ENCODE results near the gene CNOT8. TPM values are rescaled to one million over a fixed set of nuclear protein-coding genes. Genes with fewer than 3 reads are reported as not detected.
"Not testable (repeated sequence)": the region's sequence is repeated elsewhere in the genome, so short reads cannot be mapped to it uniquely, and the experiment has no call there.

The CNOT8 gene
- total RNA-seq, 1 donor from 2014 or later = 52.7 TPM

DNA sequence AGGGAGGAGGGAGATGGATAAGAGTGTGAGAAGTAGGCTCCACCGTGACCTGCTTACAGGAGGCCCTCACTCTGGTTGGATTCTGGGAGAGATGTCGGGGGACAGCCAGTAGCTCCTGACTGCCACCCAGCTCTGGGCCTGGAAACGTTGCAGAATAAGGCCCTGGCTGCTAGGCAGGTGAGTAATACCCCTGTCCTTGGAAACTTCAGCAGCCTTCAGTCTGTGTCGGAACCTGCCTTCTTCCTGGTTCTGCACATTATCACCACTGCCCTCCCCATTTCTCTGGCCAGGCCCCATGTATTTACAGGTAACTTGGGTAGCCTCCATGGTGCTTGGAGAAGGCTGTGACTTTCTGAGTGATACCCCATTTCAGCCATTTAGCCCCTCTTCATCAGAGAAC is 34.8 kb upstream of the CNOT8 start:
- no peak for DNase-seq
- Mint-ChIP-seq H3K27me3 (no peaks in the 10 kb centered on the region), H3K9me3 (no peaks in the 10 kb centered on the region), H3K4me3 (no peak overlapping the region), H3K4me1 (peaks cover 18% of the 10 kb centered on the region), H3K27ac (no peak overlapping the region), H3K36me3 (ENCODE audit: low read depth) (peaks cover 33% of the 10 kb centered on the region)
- intact Hi-C loops (cut with micrococcal nuclease) = no loop called here

DNA sequence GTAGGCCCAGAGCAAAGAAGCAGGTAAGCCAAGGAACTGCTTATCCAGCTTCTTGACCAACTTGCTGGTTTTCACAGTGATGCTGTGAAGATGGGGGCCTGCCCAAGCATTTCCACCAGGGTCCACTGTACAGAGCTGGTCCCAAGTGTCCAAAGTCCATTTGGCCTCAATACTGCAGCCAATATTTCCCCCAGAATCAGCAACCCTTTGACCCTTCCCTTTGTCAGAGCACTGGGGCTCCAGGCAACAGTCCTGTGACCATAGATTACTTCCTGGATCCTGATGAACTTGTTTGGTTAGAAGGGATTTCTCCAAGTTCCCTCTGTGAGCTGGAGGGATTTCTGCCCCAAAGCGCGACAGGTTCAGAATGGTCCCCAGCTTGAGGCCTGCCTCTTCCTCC is 34.4 kb upstream of the CNOT8 start:
- H3K27ac Mint-ChIP-seq = no peak overlapping the region
- peaks cover 18% of the 10 kb centered on the region for H3K4me1 Mint-ChIP-seq
- peaks cover 28% of the 10 kb centered on the region for H3K36me3 Mint-ChIP-seq (ENCODE audit: low read depth)
- no peaks in the 10 kb centered on the region for H3K9me3 Mint-ChIP-seq
- no peak for DNase-seq
- no peaks in the 10 kb centered on the region for H3K27me3 Mint-ChIP-seq
- H3K4me3 Mint-ChIP-seq = no peak overlapping the region
- intact Hi-C loops (cut with micrococcal nuclease) = no loop called here

DNA sequence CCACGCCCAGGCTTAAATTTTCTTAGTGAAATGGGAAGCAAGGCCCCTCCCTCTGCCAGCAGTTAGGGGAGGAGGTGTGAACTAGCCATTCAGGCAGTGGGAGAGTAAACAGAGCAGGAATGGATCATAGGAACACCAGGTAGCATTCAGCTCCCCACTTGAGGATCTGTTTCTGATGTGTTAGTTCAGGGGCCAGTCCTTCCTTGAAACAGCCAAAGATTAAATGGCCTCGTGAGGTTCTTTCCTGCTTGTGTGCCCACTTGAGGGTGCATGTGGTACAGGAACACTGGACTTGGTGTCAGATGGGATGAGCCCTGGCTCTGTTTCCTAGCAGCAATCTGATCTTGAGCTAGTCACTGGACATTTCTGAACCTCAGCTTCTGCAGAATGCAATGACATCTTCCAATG is 29.2 kb upstream of the CNOT8 start:
- Mint-ChIP-seq H3K4me1 (peaks cover 32% of the 10 kb centered on the region), H3K27ac (peak overlapping the region; percentile 79), H3K9me3 (no peaks in the 10 kb centered on the region), H3K4me3 (peak overlapping the region; percentile 26), H3K36me3 (ENCODE audit: low read depth) (peaks cover 26% of the 10 kb centered on the region), H3K27me3 (no peaks in the 10 kb centered on the region)
- DNase-seq = no peak
- intact Hi-C loops (cut with micrococcal nuclease) = no loop called here

DNA sequence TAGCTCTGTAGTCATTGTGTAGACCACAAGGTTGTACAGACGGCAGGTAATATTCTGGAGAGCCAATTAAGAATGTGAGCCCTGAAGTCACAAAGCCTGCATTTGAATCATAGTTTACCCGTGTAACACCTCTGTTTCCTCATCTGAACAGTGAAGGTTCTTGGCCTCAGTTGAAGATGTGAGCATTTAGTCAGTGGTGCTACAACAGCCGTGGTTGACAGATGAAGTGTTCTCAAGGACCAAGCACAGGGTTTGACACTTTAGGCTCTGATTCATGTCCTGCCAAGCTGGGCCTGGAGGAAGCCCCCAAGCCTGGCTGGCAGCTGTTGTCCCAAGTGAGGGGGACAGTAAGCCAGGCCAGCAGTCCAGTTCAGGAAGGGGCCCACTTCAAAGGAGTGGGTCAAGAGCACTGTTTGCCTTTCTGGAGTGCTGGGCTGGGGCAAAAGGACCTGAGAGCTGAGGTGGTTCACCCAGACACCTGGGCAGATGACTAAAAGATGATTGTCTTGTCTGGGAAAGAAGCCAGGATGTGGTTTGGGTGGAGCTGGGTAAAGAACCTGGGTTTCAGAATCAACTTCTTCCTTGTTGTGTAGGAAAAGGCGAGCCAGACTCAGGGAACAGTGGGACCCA is 28.7 kb upstream of the CNOT8 start:
- no peaks in the 10 kb centered on the region for H3K27me3 Mint-ChIP-seq
- H3K36me3 Mint-ChIP-seq (ENCODE audit: low read depth) = peaks cover 26% of the 10 kb centered on the region
- H3K27ac Mint-ChIP-seq = peak overlapping the region; percentile 79
- H3K4me3 Mint-ChIP-seq = peak overlapping the region; percentile 26
- intact Hi-C loops (cut with micrococcal nuclease) = no loop called here
- peak; percentile 80 for DNase-seq
- H3K4me1 Mint-ChIP-seq = peaks cover 35% of the 10 kb centered on the region
- H3K9me3 Mint-ChIP-seq = no peaks in the 10 kb centered on the region

DNA sequence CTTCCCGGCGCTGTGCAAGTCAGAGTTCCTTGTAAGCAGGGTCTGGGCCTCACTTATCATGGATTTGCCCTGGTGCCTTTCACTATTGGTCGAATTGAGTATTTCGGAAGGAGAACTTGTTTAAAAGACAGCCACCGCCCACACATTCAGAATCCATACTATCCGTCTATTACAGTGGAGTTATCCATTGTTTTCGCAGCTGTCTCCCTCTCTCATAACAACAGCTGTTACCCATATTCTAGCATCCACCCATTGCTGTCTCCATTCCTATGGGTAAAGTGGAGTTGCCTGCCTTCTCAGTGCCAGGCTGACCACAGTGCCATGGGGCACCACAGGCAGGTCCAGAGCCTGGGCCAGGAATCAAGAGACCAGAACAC is 28.2 kb upstream of the CNOT8 start:
- Mint-ChIP-seq H3K27ac (peak overlapping the region; percentile 79), H3K4me3 (peak overlapping the region; percentile 26), H3K4me1 (peaks cover 36% of the 10 kb centered on the region), H3K36me3 (ENCODE audit: low read depth) (peaks cover 26% of the 10 kb centered on the region), H3K27me3 (no peaks in the 10 kb centered on the region), H3K9me3 (no peaks in the 10 kb centered on the region)
- DNase-seq = no peak
- intact Hi-C loops (cut with micrococcal nuclease) = no loop called here

DNA sequence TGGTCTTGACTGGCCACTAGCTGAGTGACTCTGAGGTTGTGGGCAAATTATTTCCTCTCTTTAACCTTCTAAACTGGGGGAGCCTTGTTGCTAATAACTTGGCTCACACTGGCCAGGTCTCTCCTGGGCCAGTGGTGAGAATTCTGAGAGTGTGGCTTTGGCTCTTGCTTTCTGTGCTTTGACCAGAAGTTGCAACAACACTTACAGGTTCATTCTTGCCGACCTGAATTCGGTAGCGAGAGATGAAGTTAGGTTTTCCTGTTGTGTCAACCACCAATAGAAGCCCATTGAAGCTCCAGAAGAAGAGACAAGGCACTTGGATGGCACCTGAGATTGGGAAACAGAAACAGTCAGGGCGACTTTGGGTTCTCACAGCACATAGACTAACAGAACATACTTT is 27.8 kb upstream of the CNOT8 start:
- H3K27me3 Mint-ChIP-seq = no peaks in the 10 kb centered on the region
- no peaks in the 10 kb centered on the region for H3K9me3 Mint-ChIP-seq
- H3K27ac Mint-ChIP-seq = peak overlapping the region; percentile 79
- H3K4me3 Mint-ChIP-seq = peak overlapping the region; percentile 26
- peaks cover 26% of the 10 kb centered on the region for H3K36me3 Mint-ChIP-seq (ENCODE audit: low read depth)
- intact Hi-C loops (cut with micrococcal nuclease) = no loop called here
- H3K4me1 Mint-ChIP-seq = peaks cover 35% of the 10 kb centered on the region
- no peak for DNase-seq

DNA sequence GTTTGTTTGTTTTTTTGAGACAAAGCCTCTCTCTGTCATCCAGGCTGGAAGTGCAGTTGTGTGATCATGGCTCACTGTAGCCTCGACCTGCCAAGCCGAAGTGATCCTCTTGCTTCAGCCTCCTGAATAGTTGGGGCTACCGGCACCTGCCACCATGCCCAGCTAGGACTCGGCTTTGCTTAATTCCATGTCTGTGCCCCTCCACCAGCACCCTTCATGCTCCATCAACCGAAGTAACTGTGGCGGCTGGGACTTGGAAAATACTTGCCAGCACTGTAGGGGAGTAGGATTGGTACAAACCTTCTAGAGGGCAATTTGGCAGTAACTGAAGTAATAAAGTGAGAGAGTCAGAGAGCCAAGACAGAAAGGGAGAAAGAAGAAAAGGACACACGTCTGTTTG is 27.0 kb upstream of the CNOT8 start:
- Mint-ChIP-seq H3K27ac (no peak overlapping the region), H3K36me3 (ENCODE audit: low read depth) (peaks cover 20% of the 10 kb centered on the region), H3K9me3 (no peaks in the 10 kb centered on the region), H3K4me3 (no peak overlapping the region), H3K27me3 (no peaks in the 10 kb centered on the region), H3K4me1 (peaks cover 31% of the 10 kb centered on the region)
- intact Hi-C loops (cut with micrococcal nuclease) = no loop called here
- no peak for DNase-seq

DNA sequence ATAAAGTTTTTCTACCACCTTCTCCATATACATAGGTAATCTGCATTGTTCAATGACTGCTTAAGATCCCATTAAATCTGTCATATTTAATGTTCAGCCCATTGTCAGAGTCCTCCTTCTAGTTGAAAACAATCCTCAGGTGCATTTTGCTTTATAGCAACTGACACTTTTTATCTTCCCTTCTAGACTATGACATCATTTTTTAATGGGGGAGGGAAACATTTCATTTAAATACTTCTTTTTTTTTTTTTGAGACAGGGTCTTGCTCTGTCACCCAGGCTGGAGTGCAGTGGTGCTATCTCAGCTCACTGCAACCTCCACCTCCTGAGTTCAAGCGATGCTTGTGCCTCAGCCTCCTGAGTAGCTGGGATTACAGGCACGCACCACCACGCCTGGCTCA is 25.6 kb upstream of the CNOT8 start:
- DNase-seq; H3K9me3 Mint-ChIP-seq; intact Hi-C loops (cut with micrococcal nuclease); H3K27ac Mint-ChIP-seq; H3K4me3 Mint-ChIP-seq; H3K27me3 Mint-ChIP-seq: not testable (repeated sequence)
- Mint-ChIP-seq H3K4me1 (peaks cover 29% of the 10 kb centered on the region), H3K36me3 (ENCODE audit: low read depth) (peaks cover 19% of the 10 kb centered on the region)

DNA sequence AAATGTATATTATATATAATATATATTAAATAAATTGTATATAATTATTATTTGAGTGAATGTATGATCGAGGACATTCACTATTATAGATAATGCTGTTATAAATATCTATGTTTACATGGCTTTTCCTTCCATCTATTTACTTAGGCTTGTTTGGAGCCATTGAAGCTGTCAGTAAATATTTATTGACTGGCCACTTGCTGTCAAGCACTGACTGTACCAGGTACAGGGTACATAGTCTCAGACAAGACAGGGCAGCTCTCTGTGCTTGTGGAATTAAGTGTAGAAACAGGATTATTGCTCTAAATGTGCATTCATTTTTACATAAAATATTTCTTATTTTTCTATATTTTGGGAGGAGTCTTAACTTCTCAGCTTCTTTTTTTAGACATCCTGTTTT is 24.4 kb upstream of the CNOT8 start:
- intact Hi-C loops (cut with micrococcal nuclease) = no loop called here
- Mint-ChIP-seq H3K27ac (no peak overlapping the region), H3K9me3 (no peaks in the 10 kb centered on the region), H3K4me1 (peaks cover 20% of the 10 kb centered on the region), H3K4me3 (no peak overlapping the region), H3K36me3 (ENCODE audit: low read depth) (peaks cover 14% of the 10 kb centered on the region), H3K27me3 (no peaks in the 10 kb centered on the region)
- DNase-seq = no peak

DNA sequence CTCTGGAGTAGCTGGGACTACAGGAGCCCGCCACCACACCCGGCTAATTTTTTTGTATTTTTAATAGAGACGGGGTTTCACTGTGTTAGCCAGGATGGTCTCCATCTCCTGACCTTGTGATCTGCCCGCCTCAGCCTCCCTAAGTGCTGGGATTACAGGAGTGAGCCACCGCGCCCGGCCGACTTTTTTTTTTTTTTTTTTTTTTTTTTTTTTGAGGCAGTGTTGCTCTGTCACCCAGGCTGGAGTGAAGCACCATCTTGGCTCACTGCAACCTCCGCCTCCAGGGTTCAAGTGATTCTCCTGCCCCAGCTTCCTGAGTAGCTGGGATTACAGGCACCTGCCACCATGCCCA is 22.8 kb upstream of the CNOT8 start:
- H3K27ac Mint-ChIP-seq; intact Hi-C loops (cut with micrococcal nuclease); H3K9me3 Mint-ChIP-seq; H3K4me1 Mint-ChIP-seq; H3K4me3 Mint-ChIP-seq; DNase-seq; H3K27me3 Mint-ChIP-seq; H3K36me3 Mint-ChIP-seq (ENCODE audit: low read depth): not testable (repeated sequence)

DNA sequence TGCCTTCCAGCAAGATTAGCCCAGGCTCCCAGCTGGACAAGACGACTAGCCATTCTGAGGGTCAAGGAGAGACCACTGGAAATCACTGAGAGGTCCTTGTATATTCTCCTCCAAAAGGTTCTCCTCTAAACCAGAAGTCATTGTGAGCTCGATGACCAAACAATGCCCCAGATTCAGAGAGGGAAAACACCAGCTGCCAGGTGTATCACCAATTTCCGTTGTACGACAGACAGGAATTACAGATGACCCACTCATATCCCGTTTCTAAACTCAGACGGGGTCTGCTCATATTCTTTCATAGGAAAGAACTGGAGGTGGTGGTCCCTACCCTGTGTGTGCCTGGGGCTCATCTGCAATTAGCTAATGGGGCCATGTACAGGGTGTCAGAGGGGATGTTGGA is 22.2 kb upstream of the CNOT8 start:
- H3K4me1 Mint-ChIP-seq = peaks cover 6% of the 10 kb centered on the region
- intact Hi-C loops (cut with micrococcal nuclease) = no loop called here
- H3K4me3 Mint-ChIP-seq = no peak overlapping the region
- H3K27ac Mint-ChIP-seq = no peak overlapping the region
- H3K36me3 Mint-ChIP-seq (ENCODE audit: low read depth) = peaks cover 2% of the 10 kb centered on the region
- no peaks in the 10 kb centered on the region for H3K9me3 Mint-ChIP-seq
- no peaks in the 10 kb centered on the region for H3K27me3 Mint-ChIP-seq
- DNase-seq = no peak

DNA sequence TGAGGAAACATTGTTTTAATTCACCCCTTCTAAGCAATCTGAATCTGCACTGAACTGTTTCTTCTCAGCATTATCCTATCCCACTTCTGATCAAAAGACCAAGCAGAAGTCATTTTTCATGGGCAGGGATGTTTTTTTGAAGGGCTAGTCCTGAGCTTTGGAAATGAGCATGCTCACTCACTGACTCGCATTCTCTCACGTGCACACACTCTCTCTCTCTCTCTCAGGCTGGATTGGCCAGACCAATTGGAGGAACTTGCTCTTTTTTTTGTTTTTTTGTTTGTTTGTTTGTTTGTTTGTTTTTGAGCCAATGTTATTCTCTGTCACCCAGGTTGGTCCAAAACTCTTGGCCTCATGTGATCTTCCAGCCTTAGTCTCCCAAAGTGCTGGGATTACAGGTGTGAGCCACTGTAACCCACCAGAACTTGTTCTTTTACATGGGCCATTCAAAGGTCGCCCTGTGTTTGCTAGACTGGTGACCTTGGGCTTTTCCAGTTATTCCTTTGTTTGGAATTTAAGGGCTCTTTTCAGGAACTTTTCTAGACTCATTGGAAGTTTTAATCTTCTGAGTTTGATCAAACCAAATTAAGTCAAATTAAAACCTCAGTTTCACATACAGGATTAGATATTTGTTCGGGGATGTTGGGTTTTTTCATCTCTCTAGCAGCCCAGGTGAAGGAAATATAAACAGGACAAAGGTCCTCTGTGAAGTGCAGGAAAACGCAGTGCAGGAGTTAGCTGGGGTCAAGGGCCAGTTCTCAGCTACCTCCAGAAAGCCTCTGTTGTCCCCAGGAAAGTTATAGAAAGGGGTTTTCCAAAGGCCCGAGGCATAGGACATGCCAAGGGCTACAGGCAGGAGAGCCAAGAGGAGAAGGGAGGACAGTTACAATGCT is 21.2 kb upstream of the CNOT8 start:
- no peak overlapping the region for H3K27ac Mint-ChIP-seq
- peaks cover 2% of the 10 kb centered on the region for H3K36me3 Mint-ChIP-seq (ENCODE audit: low read depth)
- no peaks in the 10 kb centered on the region for H3K27me3 Mint-ChIP-seq
- no peaks in the 10 kb centered on the region for H3K9me3 Mint-ChIP-seq
- intact Hi-C loops (cut with micrococcal nuclease) = no loop called here
- peaks cover 6% of the 10 kb centered on the region for H3K4me1 Mint-ChIP-seq
- no peak overlapping the region for H3K4me3 Mint-ChIP-seq
- DNase-seq = no peak

DNA sequence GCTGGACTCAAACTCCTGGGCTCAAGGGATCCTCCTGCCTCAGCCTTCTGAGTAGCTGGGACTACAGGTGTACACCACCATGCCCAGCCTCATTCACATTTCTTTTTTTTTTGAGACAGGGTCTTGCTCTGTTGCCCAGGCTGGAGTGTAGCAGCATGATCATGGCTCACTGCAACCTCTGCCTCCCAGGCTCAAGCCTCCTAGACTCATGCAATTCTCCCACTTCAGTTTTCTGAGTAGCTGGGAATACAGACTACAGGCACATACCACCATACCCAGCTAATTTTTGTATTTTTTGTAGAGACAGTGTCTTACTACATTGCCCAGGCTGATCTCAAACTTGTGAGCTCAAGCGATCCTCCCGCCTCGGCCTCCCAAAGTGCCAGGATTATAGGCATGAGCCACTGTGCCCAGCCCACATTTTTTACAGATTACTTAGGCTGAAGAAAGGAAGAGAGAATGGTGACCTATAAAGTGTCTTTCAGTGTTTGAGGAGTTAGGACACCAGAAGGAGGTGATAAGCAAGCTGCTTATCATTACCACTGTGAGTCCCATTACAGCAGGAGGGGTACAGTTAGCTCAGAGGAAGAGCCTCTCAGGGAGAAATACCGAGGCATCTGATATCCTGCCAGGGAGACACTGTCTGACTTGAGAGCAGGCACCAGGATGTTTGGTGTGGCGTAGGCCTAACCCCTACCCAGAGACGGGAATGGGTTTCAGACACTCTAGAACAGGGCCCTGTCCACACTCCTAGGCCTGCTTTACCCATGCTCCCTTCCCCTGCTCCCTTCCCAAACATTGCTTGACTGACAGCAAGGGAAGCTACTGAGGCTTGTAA is 17.8 kb upstream of the CNOT8 start:
- no peaks in the 10 kb centered on the region for H3K36me3 Mint-ChIP-seq (ENCODE audit: low read depth)
- peaks cover 2% of the 10 kb centered on the region for H3K4me1 Mint-ChIP-seq
- no peak overlapping the region for H3K4me3 Mint-ChIP-seq
- intact Hi-C loops (cut with micrococcal nuclease) = no loop called here
- no peak for DNase-seq
- no peak overlapping the region for H3K27ac Mint-ChIP-seq
- no peaks in the 10 kb centered on the region for H3K9me3 Mint-ChIP-seq
- no peaks in the 10 kb centered on the region for H3K27me3 Mint-ChIP-seq

DNA sequence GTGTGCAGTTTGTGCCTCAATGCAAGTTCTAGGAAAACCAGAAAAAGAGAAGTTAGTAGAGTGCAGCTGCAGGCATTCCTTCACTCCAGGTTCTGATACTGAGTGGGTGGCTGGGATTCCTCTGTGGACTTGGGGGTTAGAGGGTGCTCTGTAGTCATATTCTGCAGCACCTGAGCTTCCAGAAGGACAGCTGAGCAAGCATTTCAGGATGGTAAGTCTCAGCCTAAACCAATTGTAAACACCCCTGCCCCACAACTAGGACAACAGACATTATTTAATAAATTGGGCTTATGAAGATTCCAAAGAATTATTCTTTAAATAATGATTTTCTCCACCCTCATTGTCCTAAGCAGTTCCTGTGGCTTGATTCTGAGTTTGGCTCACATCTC is 17.2 kb upstream of the CNOT8 start:
- DNase-seq = no peak
- Mint-ChIP-seq H3K27me3 (no peaks in the 10 kb centered on the region), H3K4me1 (peaks cover 2% of the 10 kb centered on the region), H3K27ac (no peak overlapping the region), H3K9me3 (no peaks in the 10 kb centered on the region), H3K36me3 (ENCODE audit: low read depth) (peaks cover 2% of the 10 kb centered on the region), H3K4me3 (no peak overlapping the region)
- intact Hi-C loops (cut with micrococcal nuclease) = no loop called here
